ENCODE measurements around the gene VPS18.

VPS18 gene

GRCh38 chr15:40911693-40912092 lies 17.4 kb downstream of the VPS18 start:
- TF ChIP-seq CTCF (IDR thresholded peaks at IDR 0.05; ENCODE audit: low read depth, low read length, poor library complexity, severe bottlenecking) (no peak), EZH2phosphoT487 (IDR thresholded peaks at IDR 0.05; ENCODE audit: borderline replicate concordance, low read length) (no peak)
- Histone ChIP-seq H3K27ac (ENCODE audit: low read depth, low read length) (no peak overlapping the region), H3K4me2 (ENCODE audit: low read length) (no peak overlapping the region), H3K79me2 (ENCODE audit: control insufficient read depth, low read length) (no peaks in the 10 kb centered on the region), H3K9me3 (ENCODE audit: control insufficient read depth, insufficient read depth, low read length) (no peaks in the 10 kb centered on the region), H3F3A (ENCODE audit: control insufficient read depth, insufficient read depth) (peaks cover 7% of the 10 kb centered on the region; the same call in 1 of the 2 replicates), H3K36me3 (ENCODE audit: control insufficient read depth, low read length) (no peaks in the 10 kb centered on the region), H4K20me1 (ENCODE audit: control insufficient read depth, insufficient read depth, low read depth, low read length) (no peaks in the 10 kb centered on the region), H3K9me2 (replicated peaks; ENCODE audit: control insufficient read depth, low read length) (no peaks in the 10 kb centered on the region), H3K4me3 (ENCODE audit: low read length) (no peak overlapping the region), H3K27me3 (ENCODE audit: control insufficient read depth, low read length) (peaks cover 5% of the 10 kb centered on the region; the same call in 1 of the 2 replicates), H3K4me1 (ENCODE audit: control insufficient read depth, low read length) (peaks cover 10% of the 10 kb centered on the region)

GRCh38 chr15:40912478-40912877 lies 18.2 kb downstream of the VPS18 start:
- no peak overlapping the region for H3K27ac ChIP-seq (ENCODE audit: low read depth, low read length)
- no peaks in the 10 kb centered on the region for H3K36me3 ChIP-seq (ENCODE audit: control insufficient read depth, low read length)
- peaks cover 5% of the 10 kb centered on the region; the same call in 1 of the 2 replicates for H3K27me3 ChIP-seq (ENCODE audit: control insufficient read depth, low read length)
- TF ChIP-seq CTCF (IDR thresholded peaks at IDR 0.05; ENCODE audit: low read depth, low read length, poor library complexity, severe bottlenecking) (no peak), EZH2phosphoT487 (IDR thresholded peaks at IDR 0.05; ENCODE audit: borderline replicate concordance, low read length) (no peak)
- no peaks in the 10 kb centered on the region for H4K20me1 ChIP-seq (ENCODE audit: control insufficient read depth, insufficient read depth, low read depth, low read length)
- no peaks in the 10 kb centered on the region for H3K9me3 ChIP-seq (ENCODE audit: control insufficient read depth, insufficient read depth, low read length)
- peaks cover 2% of the 10 kb centered on the region for H3K4me1 ChIP-seq (ENCODE audit: control insufficient read depth, low read length)
- H3K79me2 ChIP-seq (ENCODE audit: control insufficient read depth, low read length) = no peaks in the 10 kb centered on the region
- no peak overlapping the region for H3K4me2 ChIP-seq (ENCODE audit: low read length)
- no peaks in the 10 kb centered on the region for H3K9me2 ChIP-seq (replicated peaks; ENCODE audit: control insufficient read depth, low read length)
- H3K4me3 ChIP-seq (ENCODE audit: low read length) = no peak overlapping the region
- H3F3A ChIP-seq (ENCODE audit: control insufficient read depth, insufficient read depth) = peaks cover 7% of the 10 kb centered on the region; the same call in 1 of the 2 replicates

GRCh38 chr15:40914013-40914412 lies 19.8 kb downstream of the VPS18 start:
- no peaks in the 10 kb centered on the region for H3K79me2 ChIP-seq (ENCODE audit: control insufficient read depth, low read length)
- no peak overlapping the region for H3K4me3 ChIP-seq (ENCODE audit: low read length)
- no peak overlapping the region for H3K27ac ChIP-seq (ENCODE audit: low read depth, low read length)
- no peaks in the 10 kb centered on the region for H3K36me3 ChIP-seq (ENCODE audit: control insufficient read depth, low read length)
- H3K4me1 ChIP-seq (ENCODE audit: control insufficient read depth, low read length) = no peaks in the 10 kb centered on the region
- no peak overlapping the region for H3K4me2 ChIP-seq (ENCODE audit: low read length)
- no peaks in the 10 kb centered on the region for H3K9me2 ChIP-seq (replicated peaks; ENCODE audit: control insufficient read depth, low read length)
- TF ChIP-seq CTCF (IDR thresholded peaks at IDR 0.05; ENCODE audit: low read depth, low read length, poor library complexity, severe bottlenecking) = no peak
- TF ChIP-seq EZH2phosphoT487 (IDR thresholded peaks at IDR 0.05; ENCODE audit: borderline replicate concordance, low read length) = no peak
- no peaks in the 10 kb centered on the region for H3K9me3 ChIP-seq (ENCODE audit: control insufficient read depth, insufficient read depth, low read length)
- H3K27me3 ChIP-seq (ENCODE audit: control insufficient read depth, low read length) = peaks cover 5% of the 10 kb centered on the region; the same call in 1 of the 2 replicates
- peaks cover 2% of the 10 kb centered on the region; the same call in 1 of the 2 replicates for H3F3A ChIP-seq (ENCODE audit: control insufficient read depth, insufficient read depth)
- H4K20me1 ChIP-seq (ENCODE audit: control insufficient read depth, insufficient read depth, low read depth, low read length) = no peaks in the 10 kb centered on the region

All from DOHH2 (cell line).